ENCODE results near the gene JAG2. TPM values are rescaled to one million over a fixed set of nuclear protein-coding genes. Genes with fewer than 3 reads are reported as not detected.

JAG2 gene
- total RNA-seq, 1 experiment from 2014 or later = 85.9 TPM

DNA sequence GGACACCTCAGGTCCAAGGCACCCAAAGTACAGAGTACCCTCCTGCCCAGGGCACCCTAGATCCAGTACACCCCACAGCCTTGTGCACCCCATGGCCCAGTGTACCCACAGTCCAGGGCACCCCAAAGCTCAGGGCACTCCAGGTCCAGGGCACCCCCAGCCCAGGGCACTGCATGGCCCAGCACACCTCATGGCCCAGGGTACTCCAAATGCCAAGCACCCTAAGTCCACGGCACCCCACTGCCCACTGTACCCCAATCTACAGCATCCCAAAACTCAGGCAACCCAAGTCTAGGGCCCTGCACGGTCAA, 6.0 kb downstream of the JAG2 start:
- Histone ChIP-seq H3K9ac (ENCODE audit: low read length) (no peak overlapping the region), H3K36me3 (ENCODE audit: control insufficient read depth in 1 of 2, insufficient read depth in 2 of 2, low read length in 2 of 2) (peaks cover 0 to 3% of the 10 kb centered on the region in 2 experiments; a peak in 1 of 4 replicates), H4K20me1 (ENCODE audit: insufficient read depth) (no peaks in the 10 kb centered on the region; the same call in 1 of the 2 replicates), H3K4me1 (ENCODE audit: control insufficient read depth in 1 of 2, insufficient read depth in 2 of 2, low read length in 2 of 2) (peaks cover 27 to 46% of the 10 kb centered on the region in 2 experiments), H3K27me3 (ENCODE audit: insufficient read depth, low read length) (no peaks in the 10 kb centered on the region), H2AFZ (ENCODE audit: low read depth, low read length, poor library complexity, severe bottlenecking) (no peak overlapping the region), H3K4me2 (ENCODE audit: low read length) (no peak overlapping the region), H3K4me3 (replicated peaks in 1 of 2; ENCODE audit: low read depth in 1 of 2, low read length in 2 of 2) (no peak overlapping the region), H3K79me2 (ENCODE audit: insufficient read depth, low read length) (peaks cover 90% of the 10 kb centered on the region), H3K9me2 (ENCODE audit: insufficient read depth) (no peaks in the 10 kb centered on the region), H3K27ac (ENCODE audit: low read depth, low read length) (no peak overlapping the region; the same call in 1 of the 2 replicates), H3K9me3 (ENCODE audit: control insufficient read depth in 1 of 2, insufficient read depth in 1 of 2, low read depth in 1 of 2, low read length in 2 of 2) (no peaks in the 10 kb centered on the region)
- ChIA-PET RAD21 (ENCODE audit: low non-redundant PET in 1 of 2, low total read pairs in 2 of 2, uncharacterized antibody in 2 of 2, unreplicated experiment in 2 of 2) (no interaction called here), POLR2A (no interaction called here), CTCF (no interaction called here)
- no TSS peak for BruUV-seq (replicated peaks)
- intact Hi-C loops (cut with micrococcal nuclease) = loop anchor here (10.0 kb wide), 1 partner anchor 188 kb away; the partner anchor contains the start of gene AHNAK2
- no peak for ATAC-seq
- no peak for DNase-seq (ENCODE audit: low read depth, low spot score)
- TF ChIP-seq EZH2 (IDR thresholded peaks at IDR 0.05) = no peak
- TF ChIP-seq, protein P1, sequence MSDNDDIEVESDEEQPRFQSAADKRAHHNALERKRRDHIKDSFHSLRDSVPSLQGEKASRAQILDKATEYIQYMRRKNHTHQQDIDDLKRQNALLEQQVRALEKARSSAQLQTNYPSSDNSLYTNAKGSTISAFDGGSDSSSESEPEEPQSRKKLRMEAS (IDR thresholded peaks at IDR 0.05) = no peak
- no peak for TF ChIP-seq EGR1 (IDR thresholded peaks at IDR 0.05; ENCODE audit: low read depth)
- no peak for TF ChIP-seq FOSL1 (IDR thresholded peaks at IDR 0.05; ENCODE audit: low read depth)
- TF ChIP-seq, protein P2, sequence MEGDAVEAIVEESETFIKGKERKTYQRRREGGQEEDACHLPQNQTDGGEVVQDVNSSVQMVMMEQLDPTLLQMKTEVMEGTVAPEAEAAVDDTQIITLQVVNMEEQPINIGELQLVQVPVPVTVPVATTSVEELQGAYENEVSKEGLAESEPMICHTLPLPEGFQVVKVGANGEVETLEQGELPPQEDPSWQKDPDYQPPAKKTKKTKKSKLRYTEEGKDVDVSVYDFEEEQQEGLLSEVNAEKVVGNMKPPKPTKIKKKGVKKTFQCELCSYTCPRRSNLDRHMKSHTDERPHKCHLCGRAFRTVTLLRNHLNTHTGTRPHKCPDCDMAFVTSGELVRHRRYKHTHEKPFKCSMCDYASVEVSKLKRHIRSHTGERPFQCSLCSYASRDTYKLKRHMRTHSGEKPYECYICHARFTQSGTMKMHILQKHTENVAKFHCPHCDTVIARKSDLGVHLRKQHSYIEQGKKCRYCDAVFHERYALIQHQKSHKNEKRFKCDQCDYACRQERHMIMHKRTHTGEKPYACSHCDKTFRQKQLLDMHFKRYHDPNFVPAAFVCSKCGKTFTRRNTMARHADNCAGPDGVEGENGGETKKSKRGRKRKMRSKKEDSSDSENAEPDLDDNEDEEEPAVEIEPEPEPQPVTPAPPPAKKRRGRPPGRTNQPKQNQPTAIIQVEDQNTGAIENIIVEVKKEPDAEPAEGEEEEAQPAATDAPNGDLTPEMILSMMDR (IDR thresholded peaks at IDR 0.05 in 2 of 3, conservative IDR thresholded peaks at IDR 0.05 in 1 of 3; ENCODE audit: borderline replicate concordance in 1 of 3, insufficient read depth in 1 of 3, low read depth in 2 of 3, low read length in 2 of 3) = no peak
- no peak for TF ChIP-seq CEBPB (IDR thresholded peaks at IDR 0.05; ENCODE audit: low read depth)
- no peak for TF ChIP-seq CBX3 (IDR thresholded peaks at IDR 0.05; ENCODE audit: low read depth)
- TF ChIP-seq, protein P3, sequence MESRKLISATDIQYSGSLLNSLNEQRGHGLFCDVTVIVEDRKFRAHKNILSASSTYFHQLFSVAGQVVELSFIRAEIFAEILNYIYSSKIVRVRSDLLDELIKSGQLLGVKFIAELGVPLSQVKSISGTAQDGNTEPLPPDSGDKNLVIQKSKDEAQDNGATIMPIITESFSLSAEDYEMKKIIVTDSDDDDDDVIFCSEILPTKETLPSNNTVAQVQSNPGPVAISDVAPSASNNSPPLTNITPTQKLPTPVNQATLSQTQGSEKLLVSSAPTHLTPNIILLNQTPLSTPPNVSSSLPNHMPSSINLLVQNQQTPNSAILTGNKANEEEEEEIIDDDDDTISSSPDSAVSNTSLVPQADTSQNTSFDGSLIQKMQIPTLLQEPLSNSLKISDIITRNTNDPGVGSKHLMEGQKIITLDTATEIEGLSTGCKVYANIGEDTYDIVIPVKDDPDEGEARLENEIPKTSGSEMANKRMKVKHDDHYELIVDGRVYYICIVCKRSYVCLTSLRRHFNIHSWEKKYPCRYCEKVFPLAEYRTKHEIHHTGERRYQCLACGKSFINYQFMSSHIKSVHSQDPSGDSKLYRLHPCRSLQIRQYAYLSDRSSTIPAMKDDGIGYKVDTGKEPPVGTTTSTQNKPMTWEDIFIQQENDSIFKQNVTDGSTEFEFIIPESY (IDR thresholded peaks at IDR 0.05; ENCODE audit: extremely low read depth, insufficient replicate concordance, low read length) = no peak
- no peak for TF ChIP-seq RAD21 (IDR thresholded peaks at IDR 0.05; ENCODE audit: low read depth)
